HEK293T (cell line): ENCODE measurements around the gene SLC35B1.

Source experiments
- ARNT ChIP-seq: fragments of 450-650 bp; IDR thresholded peaks from 2 replicates; pipeline ENCODE4 v1.6.1; 2017; ENCODE audit warnings: mild to moderate bottlenecking
- BHLHE40 ChIP-seq: fragments of 450-650 bp; IDR thresholded peaks from 2 replicates; pipeline ENCODE4 v1.6.1; 2016; ENCODE audit warnings: mild to moderate bottlenecking, moderate library complexity, borderline replicate concordance
- CTBP1 ChIP-seq: fragments of 450-650 bp; IDR thresholded peaks from 2 replicates; pipeline ENCODE4 v1.6.1; 2016; ENCODE audit warnings: borderline replicate concordance
- ELF4 ChIP-seq: fragments of 450-650 bp; IDR thresholded peaks from 2 replicates; pipeline ENCODE4 v1.6.1; 2017; ENCODE audit warnings: antibody characterized with exemption
- FOXK2 ChIP-seq: fragments of 450-650 bp; IDR thresholded peaks from 2 replicates; pipeline ENCODE4 v1.6.1; 2016; ENCODE audit warnings: mild to moderate bottlenecking
- HDGF ChIP-seq: fragments of 450-650 bp; IDR thresholded peaks from 2 replicates; pipeline ENCODE4 v1.6.1; 2017; ENCODE audit warnings: antibody characterized with exemption, borderline replicate concordance

GRCh38 chr17:49730785-49731434, 23.1 kb upstream of the SLC35B1 start:
- TF ChIP-seq ARNT (no peak), ELF4 (no peak), FOXK2 (no peak), HDGF (no peak), BHLHE40 (no peak), CTBP1 (no peak)
